Spinal cord (tissue), 10 donors: ENCODE measurements around the gene ARHGAP22. TPM values are rescaled to one million over a fixed set of nuclear protein-coding genes. Genes with fewer than 3 reads are reported as not detected.

Experiments
- DNase-seq, 6 donors: peaks; one replicate each; pipeline versions ENCODE4 v3.0.0 to v3.0.0-alpha.2; 2013 to 2015; ENCODE audit warnings: low spot score in 6 of 6, low read depth in 4 of 6
- H3K27ac ChIP-seq: one replicate; pipeline ENCODE4 v1.5.1; 2013; ENCODE audit warnings: low read depth, low read length, control low read depth
- H3K27me3 ChIP-seq: one replicate; pipeline ENCODE4 v1.6.1; 2013; ENCODE audit warnings: low read length; ENCODE audit not compliant: control insufficient read depth, insufficient read depth
- H3K36me3 ChIP-seq: one replicate; pipeline ENCODE4 v1.6.1; 2013; ENCODE audit warnings: low read length; ENCODE audit not compliant: control insufficient read depth, insufficient read depth
- H3K4me1 ChIP-seq: one replicate; pipeline ENCODE4 v1.6.1; 2013; ENCODE audit warnings: low read length; ENCODE audit not compliant: control insufficient read depth, insufficient read depth
- H3K4me3 ChIP-seq: one replicate; pipeline ENCODE4 v1.5.1; 2013; ENCODE audit warnings: low read depth, low read length, control low read depth
- H3K9me3 ChIP-seq: one replicate; pipeline ENCODE4 v1.6.1; 2013; ENCODE audit warnings: low read length; ENCODE audit not compliant: control insufficient read depth, insufficient read depth
- WGBS: methylation state at CpG from one replicate; pipeline ENCODE4 v1.1.5; 2013; ENCODE audit warnings: missing lambda C conversion rate; ENCODE audit not compliant: insufficient coverage; 5-methylcytosine and 5-hydroxymethylcytosine counted together
- polyA plus RNA-seq, 2 donors: library from polyadenylated mRNA; unstranded; fragments of 120-200 nt; gene quantifications; one replicate each; pipeline ENCODE4 v1.2.1, GENCODE V29; 2013; ENCODE audit not compliant: insufficient read length in 2 of 2
- total RNA-seq, 2 donors: library from RNA; depleted of rRNA in 1 of 2; stranded (reverse); fragments of 120-200 nt in 1 of 2; fragments of >200 nt in 1 of 2; gene quantifications; one replicate each; pipeline versions ENCODE4 v1.2.3 to v1.2.4, GENCODE V29; 2013 to 2014
- donor health status: healthy.

ARHGAP22 gene
- total and polyA plus RNA-seq, 4 donors, result 6.2 to 13.2 (median 11.9) TPM

DNA sequence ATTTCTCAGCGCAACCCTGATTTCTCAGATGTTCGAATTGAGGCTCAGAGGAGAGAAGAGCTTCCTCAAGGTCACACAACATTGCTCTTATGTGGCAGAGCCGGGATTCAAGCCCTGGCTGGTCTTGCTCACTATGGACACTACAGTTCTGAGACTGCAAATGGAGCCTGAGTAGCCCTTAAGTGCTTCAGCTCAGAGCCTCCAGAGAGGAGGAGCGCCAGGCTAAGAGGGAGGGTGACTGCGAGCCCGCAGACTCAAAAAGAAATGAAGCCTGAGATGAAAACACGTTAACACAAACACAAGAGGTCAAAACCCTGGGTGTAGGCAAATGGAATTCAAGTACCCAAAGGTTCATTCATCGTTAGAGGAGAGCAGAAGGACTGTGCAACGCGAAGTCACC is 13.9 kb downstream of the ARHGAP22 start:
- no peaks in the 10 kb centered on the region for H3K36me3 ChIP-seq
- H3K4me1 ChIP-seq, result no peaks in the 10 kb centered on the region
- H3K4me3 ChIP-seq, result no peak overlapping the region
- 80% methylated on average over 4 of the region's 10 CpGs for WGBS
- H3K27me3 ChIP-seq, result no peaks in the 10 kb centered on the region
- no peak for DNase-seq
- no peaks in the 10 kb centered on the region for H3K9me3 ChIP-seq
- H3K27ac ChIP-seq, result no peak overlapping the region

DNA sequence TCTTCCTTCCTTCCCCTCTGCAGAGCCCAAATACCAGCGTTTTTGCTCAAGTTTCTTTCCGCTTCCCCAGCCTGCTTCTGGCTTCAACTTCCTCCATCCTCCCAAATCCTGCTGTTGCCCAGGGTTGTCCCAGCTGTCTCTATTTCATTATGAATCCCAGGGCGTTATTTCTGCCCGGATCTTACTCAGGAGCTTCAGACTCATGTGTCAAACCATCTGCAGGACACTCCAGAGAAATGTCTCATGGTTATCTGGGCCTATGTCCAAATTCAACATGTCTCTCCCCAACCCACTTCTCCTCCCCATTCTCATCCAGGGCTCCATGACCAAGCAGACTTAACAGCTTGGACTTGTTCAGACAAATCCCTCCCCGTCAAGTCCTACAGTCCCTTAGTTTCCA is 15.6 kb downstream of the ARHGAP22 start:
- Histone ChIP-seq H3K4me3 (no peak overlapping the region), H3K27me3 (no peaks in the 10 kb centered on the region), H3K4me1 (no peaks in the 10 kb centered on the region), H3K27ac (no peak overlapping the region), H3K36me3 (no peaks in the 10 kb centered on the region), H3K9me3 (peaks cover 3% of the 10 kb centered on the region)
- 67% methylated on average over 5 of the region's 5 CpGs for WGBS
- DNase-seq, result peak in 1 of 6 donors; percentile 41

DNA sequence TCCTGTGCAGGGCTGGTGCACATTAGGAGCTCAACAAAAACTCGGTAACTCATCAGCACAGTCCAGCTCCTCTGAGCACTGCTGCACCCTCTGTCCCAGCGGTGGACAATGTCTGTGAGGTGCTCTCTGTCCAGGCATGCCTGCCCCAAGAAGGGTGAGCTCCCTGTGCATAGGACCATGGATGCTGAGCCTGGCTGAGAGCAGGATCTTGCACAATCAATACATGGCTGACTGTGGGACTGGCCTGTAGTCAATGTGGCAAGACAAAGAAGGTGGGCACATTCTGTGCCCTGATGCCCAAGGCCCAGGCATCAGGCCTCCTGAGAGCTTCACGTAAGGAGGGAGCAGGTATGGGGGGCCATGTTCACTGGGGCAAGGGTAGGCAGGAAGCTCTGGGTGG is 17.1 kb downstream of the ARHGAP22 start:
- no peaks in the 10 kb centered on the region for H3K4me1 ChIP-seq
- no peak overlapping the region for H3K27ac ChIP-seq

GRCh38 chr10:48587101-48587500 is 17.8 kb downstream of the ARHGAP22 start:
- no peak overlapping the region for H3K4me3 ChIP-seq
- H3K9me3 ChIP-seq, result peaks cover 3% of the 10 kb centered on the region
- H3K27me3 ChIP-seq, result no peaks in the 10 kb centered on the region
- DNase-seq, result no peak
- 83% methylated on average over 2 of the region's 2 CpGs for WGBS
- no peak overlapping the region for H3K27ac ChIP-seq
- no peaks in the 10 kb centered on the region for H3K4me1 ChIP-seq
- no peaks in the 10 kb centered on the region for H3K36me3 ChIP-seq

More for the DNA sequence above, 17.1 kb downstream of the ARHGAP22 start:
- WGBS, result 90% methylated on average over 3 of the region's 3 CpGs
- Histone ChIP-seq H3K4me3 (no peak overlapping the region), H3K36me3 (no peaks in the 10 kb centered on the region), H3K27me3 (no peaks in the 10 kb centered on the region), H3K9me3 (peaks cover 3% of the 10 kb centered on the region)
- DNase-seq, result no peak

DNA sequence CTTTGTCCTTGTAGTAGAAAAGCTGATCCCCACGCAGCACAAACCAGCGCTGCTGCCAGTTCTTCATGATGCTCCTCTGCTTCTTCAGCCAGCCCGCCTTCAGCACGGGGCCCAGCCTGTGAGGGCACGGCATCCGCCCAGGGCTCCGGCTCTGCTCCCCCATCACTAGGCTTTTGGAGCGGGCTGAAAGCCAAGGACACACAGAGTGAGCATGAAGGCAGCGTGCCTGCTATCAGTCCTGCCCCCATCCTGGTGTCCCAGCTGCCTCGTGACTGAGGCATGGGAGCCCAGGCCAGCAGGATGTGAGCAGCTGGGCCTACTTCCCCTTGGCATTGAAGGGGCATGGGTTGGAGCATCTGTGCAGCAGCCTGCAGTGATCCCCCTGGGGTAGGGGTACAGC is 21.9 kb downstream of the ARHGAP22 start:
- Histone ChIP-seq H3K36me3 (no peaks in the 10 kb centered on the region), H3K27ac (no peak overlapping the region), H3K27me3 (peaks cover 4% of the 10 kb centered on the region), H3K4me1 (no peaks in the 10 kb centered on the region), H3K4me3 (no peak overlapping the region), H3K9me3 (peaks cover 3% of the 10 kb centered on the region)
- WGBS, result 86% methylated on average over 10 of the region's 10 CpGs
- no peak for DNase-seq

DNA sequence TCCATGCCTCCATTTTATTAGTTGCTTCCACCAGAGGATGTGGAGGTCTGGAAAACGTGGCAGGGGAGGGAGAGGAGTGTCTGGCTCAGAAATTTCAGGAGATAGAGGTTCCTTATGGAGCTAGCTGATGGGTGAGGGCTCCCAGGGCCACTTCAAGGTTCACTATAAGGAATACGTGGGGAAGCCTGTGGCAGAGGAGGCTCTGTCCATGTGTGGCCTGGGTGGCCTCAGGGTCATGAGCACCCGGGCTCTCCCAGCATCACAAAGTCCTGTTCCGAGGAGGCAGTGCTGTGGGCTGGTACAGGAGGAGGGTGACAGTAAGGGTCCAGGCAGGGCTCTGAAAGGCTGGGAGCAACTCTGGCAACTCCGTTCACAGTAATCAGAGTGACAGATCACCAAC is 24.6 kb downstream of the ARHGAP22 start:
- H3K4me3 ChIP-seq, result no peak overlapping the region
- H3K27ac ChIP-seq, result no peak overlapping the region
- no peaks in the 10 kb centered on the region for H3K4me1 ChIP-seq
- WGBS, result 90% methylated on average over 5 of the region's 5 CpGs
- no peak for DNase-seq
- no peaks in the 10 kb centered on the region for H3K9me3 ChIP-seq
- H3K36me3 ChIP-seq, result no peaks in the 10 kb centered on the region
- peaks cover 4% of the 10 kb centered on the region for H3K27me3 ChIP-seq

DNA sequence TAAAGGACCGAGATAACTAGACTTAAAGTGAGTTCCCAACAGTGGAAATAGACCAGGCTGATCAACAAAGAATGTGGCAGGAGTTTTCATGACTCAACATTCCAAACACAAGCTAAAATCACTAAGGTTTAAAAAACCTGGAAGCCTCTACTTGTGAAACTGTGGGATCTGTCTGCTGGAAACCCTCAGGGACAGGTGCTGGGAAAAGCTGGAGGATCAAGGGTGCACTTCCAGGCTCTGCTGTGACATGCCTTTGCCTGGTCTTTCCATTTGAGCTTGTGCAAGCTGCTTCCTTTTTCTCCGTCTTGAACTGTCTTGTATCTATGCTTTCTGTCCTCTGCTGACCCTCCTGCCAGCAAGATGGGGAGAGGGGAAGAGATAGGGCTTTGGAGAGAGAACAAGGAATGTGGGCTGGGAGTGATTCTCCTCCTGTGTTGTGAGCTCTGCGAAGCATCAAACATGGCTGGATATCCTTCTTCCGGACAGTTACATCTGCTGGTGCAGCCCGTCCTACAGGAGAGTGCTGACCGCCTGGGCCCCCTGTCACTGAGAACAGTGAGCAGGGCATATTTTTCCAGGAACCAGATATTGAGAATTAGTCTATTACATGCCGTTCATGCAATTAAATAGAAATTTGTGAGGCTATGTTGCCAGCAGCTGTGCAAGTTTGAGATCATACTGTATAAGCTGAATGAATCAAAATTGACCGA is 25.5 kb downstream of the ARHGAP22 start:
- 81% methylated on average over 4 of the region's 8 CpGs for WGBS
- no peak for DNase-seq
- Histone ChIP-seq H3K9me3 (no peaks in the 10 kb centered on the region), H3K27me3 (peaks cover 4% of the 10 kb centered on the region), H3K36me3 (no peaks in the 10 kb centered on the region), H3K27ac (no peak overlapping the region), H3K4me3 (no peak overlapping the region), H3K4me1 (no peaks in the 10 kb centered on the region)

DNA sequence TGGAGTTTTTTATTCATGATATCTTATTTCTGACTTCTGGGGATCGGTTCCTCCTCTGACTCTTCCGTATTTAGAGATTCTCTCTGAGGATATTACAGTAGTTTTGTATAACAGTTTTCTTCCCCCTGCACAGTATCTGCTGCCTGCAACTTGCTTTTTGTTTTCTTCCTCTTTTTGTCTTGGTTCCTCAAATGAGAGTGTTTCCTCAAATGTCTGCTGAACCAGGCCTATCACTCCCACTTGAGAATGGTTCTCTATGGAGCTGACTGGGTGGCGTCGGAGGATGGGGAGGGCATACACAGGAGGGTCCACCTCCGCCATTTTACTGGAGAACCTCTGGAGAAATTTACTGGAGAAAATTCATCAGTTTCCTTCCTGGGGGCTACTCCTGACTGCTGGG is 27.7 kb downstream of the ARHGAP22 start:
- Histone ChIP-seq H3K9me3 (no peaks in the 10 kb centered on the region), H3K4me1 (no peaks in the 10 kb centered on the region), H3K27ac (no peak overlapping the region), H3K4me3 (no peak overlapping the region), H3K27me3 (peaks cover 4% of the 10 kb centered on the region), H3K36me3 (no peaks in the 10 kb centered on the region)
- 71% methylated on average over 3 of the region's 5 CpGs for WGBS
- DNase-seq, result no peak

DNA sequence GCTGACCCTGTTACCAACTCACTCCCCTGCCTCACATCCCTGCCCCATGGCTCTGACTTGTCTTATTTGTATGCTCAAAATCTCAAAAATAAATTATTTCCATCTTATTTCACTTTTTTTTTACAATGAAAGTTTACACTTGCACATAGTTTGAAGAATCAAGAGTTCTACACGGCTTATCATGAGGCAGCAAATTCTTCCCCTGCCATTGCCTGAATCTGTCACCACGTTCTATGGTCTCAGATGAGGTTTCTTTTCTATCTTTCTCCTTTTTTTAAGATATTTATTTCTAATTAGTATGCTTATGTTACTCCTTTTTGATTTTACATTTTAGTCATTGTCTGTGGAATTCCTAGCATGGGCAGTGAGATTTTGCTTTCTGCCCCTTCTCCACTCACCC is 28.4 kb downstream of the ARHGAP22 start:
- Histone ChIP-seq H3K36me3 (no peaks in the 10 kb centered on the region), H3K4me1 (no peaks in the 10 kb centered on the region), H3K27me3 (peaks cover 4% of the 10 kb centered on the region), H3K9me3 (no peaks in the 10 kb centered on the region), H3K4me3 (no peak overlapping the region), H3K27ac (no peak overlapping the region)
- DNase-seq, result no peak
- no CpG with 5 or more reads among the region's 2 CpGs for WGBS

DNA sequence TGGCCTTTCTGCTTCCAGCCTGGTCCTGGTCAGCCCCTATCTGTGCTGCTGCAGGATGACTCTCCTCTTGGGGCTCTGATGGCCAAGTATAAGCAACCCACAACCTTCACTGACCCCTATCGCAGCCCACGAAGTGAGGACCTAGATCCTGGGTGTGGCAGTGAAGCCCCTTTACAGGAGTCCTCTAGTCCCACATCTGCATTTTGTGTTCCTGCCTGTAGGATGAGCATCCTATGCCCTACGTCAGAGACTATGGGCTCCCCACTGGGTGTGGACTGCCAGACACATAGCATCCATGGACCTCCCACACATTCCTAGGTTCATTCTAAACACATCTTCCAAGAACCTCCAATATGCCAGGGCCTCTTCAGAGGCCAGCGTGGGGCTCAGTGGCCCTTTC is 29.0 kb downstream of the ARHGAP22 start:
- H3K4me3 ChIP-seq, result no peak overlapping the region
- H3K27ac ChIP-seq, result no peak overlapping the region
- no peak for DNase-seq
- H3K4me1 ChIP-seq, result no peaks in the 10 kb centered on the region
- H3K9me3 ChIP-seq, result no peaks in the 10 kb centered on the region
- H3K36me3 ChIP-seq, result no peaks in the 10 kb centered on the region
- H3K27me3 ChIP-seq, result peaks cover 4% of the 10 kb centered on the region
- 90% methylated on average over 4 of the region's 4 CpGs for WGBS
